Coronary artery (tissue), 2 donors: ENCODE measurements around the gene FBXO17.

Experiments
- DNase-seq: peaks from one replicate; pipeline ENCODE4 v3.0.0-alpha.2; 2017; ENCODE audit warnings: low spot score
- H3K27ac ChIP-seq, 2 donors: fragments of 200-600 bp; sonication (generic); one replicate each; pipeline ENCODE4 v1.5.1; 2016 to 2019
- H3K4me3 ChIP-seq: fragments of 200-600 bp; sonication (generic); 2 replicates; pipeline ENCODE4 v1.5.1; 2016; ENCODE audit warnings: mild to moderate bottlenecking, moderate library complexity
- TF ChIP-seq, protein P1 (sequence below): fragments of 200-600 bp; sonication (generic); IDR thresholded peaks from one replicate; pipeline ENCODE4 v1.5.1; 2019; ENCODE audit warnings: antibody characterized with exemption

Gene FBXO17, protein sequence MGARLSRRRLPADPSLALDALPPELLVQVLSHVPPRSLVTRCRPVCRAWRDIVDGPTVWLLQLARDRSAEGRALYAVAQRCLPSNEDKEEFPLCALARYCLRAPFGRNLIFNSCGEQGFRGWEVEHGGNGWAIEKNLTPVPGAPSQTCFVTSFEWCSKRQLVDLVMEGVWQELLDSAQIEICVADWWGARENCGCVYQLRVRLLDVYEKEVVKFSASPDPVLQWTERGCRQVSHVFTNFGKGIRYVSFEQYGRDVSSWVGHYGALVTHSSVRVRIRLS

DNA sequence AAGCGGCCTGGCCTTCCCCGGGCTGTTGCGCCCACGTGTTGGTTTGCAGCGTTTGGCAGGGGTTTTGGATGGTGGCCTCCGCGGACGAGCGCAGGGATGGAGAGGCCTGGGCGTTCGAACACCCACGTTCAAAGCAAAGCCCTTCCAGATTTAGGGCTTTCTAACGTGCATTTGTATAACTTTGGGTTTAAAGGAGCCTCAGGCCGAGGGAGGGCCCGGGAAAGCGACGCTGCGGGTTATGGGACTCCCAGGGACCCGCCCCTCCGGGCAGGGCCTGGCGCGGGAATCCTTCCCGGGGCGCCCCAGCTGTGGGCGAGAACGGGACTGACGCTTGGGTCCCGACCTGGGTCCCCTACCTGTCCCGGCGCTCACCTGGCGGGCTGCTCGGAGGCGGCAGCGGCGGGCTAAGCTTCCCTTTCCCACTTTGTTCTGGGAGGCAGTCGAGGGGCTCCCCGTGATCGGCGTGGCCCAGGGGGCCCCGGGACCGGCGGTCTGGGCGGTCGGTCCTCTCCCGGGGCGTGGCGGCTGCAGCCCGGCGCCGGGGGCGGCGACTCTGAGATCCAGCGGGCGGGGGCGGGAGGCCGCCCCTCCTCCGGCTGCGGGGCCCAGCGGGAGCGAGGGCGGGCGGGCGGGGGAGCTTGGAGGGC, at the start of gene FBXO17:
Gene FBXO17 (minus strand): TSS at position 529 of the 647 bp plus-strand sequence. CDS start 25,423 bp downstream, outside the sequence.
- DNase-seq: peak; percentile 75
- H3K27ac ChIP-seq: peak within 1 kb of the TSS; percentile 80 to 97
- TF ChIP-seq, protein P1, sequence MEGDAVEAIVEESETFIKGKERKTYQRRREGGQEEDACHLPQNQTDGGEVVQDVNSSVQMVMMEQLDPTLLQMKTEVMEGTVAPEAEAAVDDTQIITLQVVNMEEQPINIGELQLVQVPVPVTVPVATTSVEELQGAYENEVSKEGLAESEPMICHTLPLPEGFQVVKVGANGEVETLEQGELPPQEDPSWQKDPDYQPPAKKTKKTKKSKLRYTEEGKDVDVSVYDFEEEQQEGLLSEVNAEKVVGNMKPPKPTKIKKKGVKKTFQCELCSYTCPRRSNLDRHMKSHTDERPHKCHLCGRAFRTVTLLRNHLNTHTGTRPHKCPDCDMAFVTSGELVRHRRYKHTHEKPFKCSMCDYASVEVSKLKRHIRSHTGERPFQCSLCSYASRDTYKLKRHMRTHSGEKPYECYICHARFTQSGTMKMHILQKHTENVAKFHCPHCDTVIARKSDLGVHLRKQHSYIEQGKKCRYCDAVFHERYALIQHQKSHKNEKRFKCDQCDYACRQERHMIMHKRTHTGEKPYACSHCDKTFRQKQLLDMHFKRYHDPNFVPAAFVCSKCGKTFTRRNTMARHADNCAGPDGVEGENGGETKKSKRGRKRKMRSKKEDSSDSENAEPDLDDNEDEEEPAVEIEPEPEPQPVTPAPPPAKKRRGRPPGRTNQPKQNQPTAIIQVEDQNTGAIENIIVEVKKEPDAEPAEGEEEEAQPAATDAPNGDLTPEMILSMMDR: no peak
- H3K4me3 ChIP-seq: peak within 1 kb of the TSS; percentile 90

DNA sequence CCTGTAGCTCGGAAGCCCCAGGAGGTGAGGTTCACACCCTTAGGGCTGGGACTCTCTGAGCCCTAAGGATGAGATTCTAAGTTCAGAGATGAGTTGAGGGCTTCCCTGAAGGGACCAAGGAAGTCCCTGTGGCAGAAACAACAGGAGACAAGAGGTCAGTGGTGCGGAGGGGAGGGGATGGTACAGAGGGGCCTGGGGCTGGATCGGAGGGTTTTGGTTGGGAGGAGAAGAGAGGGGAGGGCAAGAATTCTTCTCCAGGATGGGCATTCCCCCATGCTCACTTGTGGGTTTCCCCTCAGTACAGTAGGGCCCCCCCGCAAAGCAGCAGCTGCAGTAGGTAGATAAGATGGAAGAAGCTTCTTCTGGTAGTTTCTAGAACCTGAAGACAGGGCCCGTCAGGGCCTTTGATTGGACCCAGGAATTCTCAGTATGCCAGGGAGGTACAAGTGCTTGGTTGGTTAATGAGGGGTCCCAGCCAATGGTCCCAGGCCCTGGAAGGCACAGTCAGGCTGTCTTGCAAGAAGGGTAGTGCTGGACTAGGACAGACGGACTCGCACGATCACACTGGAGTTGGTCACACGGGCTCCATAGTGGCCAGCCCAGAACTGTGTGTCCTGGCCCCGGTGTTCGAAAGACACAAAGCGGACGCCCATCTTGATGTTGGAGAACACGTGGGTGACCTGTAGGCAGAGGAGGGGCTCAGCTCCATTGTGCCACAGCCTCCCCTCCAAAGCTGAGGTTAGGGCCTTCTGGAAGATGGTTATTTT, 49.5 kb upstream of the FBXO17 start:
- TF ChIP-seq, protein P1: no peak
- Histone ChIP-seq H3K4me3 (no peak overlapping the region), H3K27ac (no peak overlapping the region)
- no peak for DNase-seq

DNA sequence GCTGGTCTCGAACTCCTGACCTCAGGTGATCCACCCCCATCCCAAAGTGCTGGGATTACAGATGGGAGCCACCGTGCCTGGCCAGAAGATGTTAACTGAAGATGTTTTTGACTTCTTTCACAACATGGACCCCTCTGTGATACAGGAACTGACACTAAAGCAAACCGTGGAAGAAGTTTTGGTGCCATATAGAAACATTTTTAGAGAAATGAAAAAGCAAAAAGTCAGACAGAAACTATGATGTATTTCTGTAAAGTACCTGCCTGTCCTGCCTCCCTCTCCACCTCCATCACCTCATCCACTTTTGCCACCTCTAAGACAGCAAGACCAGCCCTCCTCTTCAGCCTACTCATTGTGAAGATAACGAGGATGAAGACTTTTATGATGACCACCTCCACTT, 45.5 kb upstream of the FBXO17 start:
- TF ChIP-seq, protein P1: no peak
- no peak for DNase-seq
- Histone ChIP-seq H3K27ac (no peak overlapping the region), H3K4me3 (no peak overlapping the region)

DNA sequence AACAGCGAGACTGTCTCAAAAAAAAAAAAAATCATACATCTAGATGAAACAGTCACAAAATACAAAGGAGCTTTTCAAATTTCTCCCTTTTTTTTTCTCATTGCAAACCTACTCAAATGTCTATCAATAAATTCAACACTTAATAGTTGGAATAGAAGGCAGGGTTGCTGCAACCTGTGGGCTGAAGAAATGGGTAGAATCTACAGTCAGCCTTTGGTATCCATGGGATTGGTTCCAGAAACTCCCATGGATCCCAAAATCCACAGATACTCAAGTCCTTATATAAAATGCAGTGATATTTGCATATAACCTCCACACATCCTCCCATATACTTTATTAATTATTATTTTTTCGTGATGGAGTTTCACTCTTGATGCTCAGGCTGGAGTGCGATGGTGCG, 42.1 kb upstream of the FBXO17 start:
- no peak for DNase-seq
- TF ChIP-seq, protein P1: no peak
- H3K27ac ChIP-seq: no peak overlapping the region
- no peak overlapping the region for H3K4me3 ChIP-seq

DNA sequence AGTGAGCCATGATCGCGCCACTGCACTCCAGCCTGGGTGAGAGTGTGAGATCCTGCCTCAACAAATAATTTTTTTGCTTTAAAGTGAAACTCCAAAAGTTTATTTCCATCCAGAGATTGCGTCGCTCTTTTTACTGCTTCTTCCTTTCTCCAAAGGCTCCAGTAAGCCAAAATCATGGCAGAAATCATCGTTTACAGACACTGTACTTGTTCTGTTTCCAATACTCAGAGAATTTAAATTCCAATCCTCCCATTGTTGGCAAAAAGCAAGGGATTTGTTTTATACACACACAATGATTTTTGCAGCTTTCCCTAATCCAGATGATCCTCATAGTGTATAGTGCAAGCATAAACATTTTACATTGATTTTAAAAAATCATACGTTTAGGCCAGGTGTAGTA, 41.5 kb upstream of the FBXO17 start:
- TF ChIP-seq, protein P1: no peak
- DNase-seq: no peak
- Histone ChIP-seq H3K27ac (no peak overlapping the region), H3K4me3 (no peak overlapping the region)

DNA sequence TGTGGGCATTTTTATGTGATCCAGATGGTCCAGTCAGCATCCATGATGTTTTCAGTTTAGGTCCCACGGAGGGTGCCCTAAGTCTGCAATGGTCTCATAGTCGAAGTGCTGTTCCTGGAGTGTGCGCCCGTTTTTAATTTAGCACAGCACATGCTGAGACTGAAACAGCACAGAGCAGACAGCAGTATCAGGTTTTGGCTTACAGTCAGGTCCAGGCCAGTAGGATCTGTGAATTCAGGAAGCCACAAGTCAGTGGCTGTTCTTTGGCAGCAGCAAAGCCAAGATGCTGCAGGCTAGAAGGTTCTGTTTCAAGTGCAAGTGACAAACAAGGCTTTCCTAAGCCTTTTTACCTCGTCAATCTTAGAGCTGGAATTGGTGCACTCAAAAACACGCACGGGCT, 38.5 kb upstream of the FBXO17 start:
- DNase-seq: no peak
- TF ChIP-seq, protein P1: no peak
- Histone ChIP-seq H3K4me3 (no peak overlapping the region), H3K27ac (no peak overlapping the region)
